ENCODE data around the gene MTG2. TPM values are rescaled to one million over a fixed set of nuclear protein-coding genes. Genes with fewer than 3 reads are reported as not detected.

Gene MTG2
- total and polyA plus RNA-seq, 7 donors: 25.0 to 56.5 (median 40.4) TPM

DNA sequence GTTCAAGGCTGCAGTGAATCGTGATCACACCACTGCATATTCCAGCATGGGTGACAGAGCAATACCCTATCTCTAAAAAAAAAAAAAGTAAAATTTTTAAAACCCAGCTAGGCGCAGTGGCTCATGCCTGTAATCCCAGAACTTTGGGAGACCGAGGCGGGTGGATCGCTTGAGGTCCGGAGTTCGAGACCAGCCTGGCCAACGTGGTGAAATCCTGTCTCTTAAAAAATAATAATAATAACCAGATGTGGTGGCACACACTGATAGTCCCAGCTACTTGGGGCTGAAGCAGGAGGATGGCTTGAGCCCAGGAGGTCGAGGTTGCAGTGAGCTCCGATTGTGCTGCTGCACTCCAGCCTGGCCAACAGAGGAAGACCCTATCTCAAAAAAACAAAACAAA lies 13.5 kb downstream of the MTG2 start:
- H3K36me3 ChIP-seq (ENCODE audit: insufficient read depth in 1 of 2, low read depth in 1 of 2): peaks cover 3 to 80% of the 10 kb centered on the region in 2 donors
- intact Hi-C loops (cut with DNase I): no loop called here
- no peaks in the 10 kb centered on the region for H3K27me3 ChIP-seq (ENCODE audit: insufficient read depth in 3 of 3, low read length in 2 of 3)
- ATAC-seq (no peak), DNase-seq (peak in 1 of 2 donors; percentile 15)
- no peak for TF ChIP-seq CTCF (IDR thresholded peaks at IDR 0.05)
- H3K9me3 ChIP-seq: no peaks in the 10 kb centered on the region
- no peak overlapping the region for H3K4me3 ChIP-seq
- 94 to 97% (median 95%) methylated on average over 10 of the region's 10 CpGs for whole genome bisulfite sequencing, 3 donors
- no peak overlapping the region for H3K27ac ChIP-seq
- H3K4me1 ChIP-seq: no peaks in the 10 kb centered on the region

- H3K36me3 ChIP-seq (ENCODE audit: insufficient read depth in 1 of 2, low read depth in 1 of 2): peaks cover 3 to 89% of the 10 kb centered on the region in 2 donors
- no peaks in the 10 kb centered on the region for H3K9me3 ChIP-seq
- intact Hi-C loops (cut with DNase I): no loop called here
- no peaks in the 10 kb centered on the region for H3K4me1 ChIP-seq
- H3K4me3 ChIP-seq: no peak overlapping the region
- ATAC-seq: no peak
- 83 to 98% (median 95%) methylated on average over 9 of the region's 9 CpGs for WGBS, 3 donors
- no peaks in the 10 kb centered on the region for H3K27me3 ChIP-seq (ENCODE audit: insufficient read depth in 3 of 3, low read length in 2 of 3)
- no peak for DNase-seq
- H3K27ac ChIP-seq: no peak overlapping the region
- no peak for TF ChIP-seq CTCF (IDR thresholded peaks at IDR 0.05)
These were observed 14.5 kb downstream of the MTG2 start for GRCh38 chr20:62197311-62197710.

- no peak for TF ChIP-seq CTCF (IDR thresholded peaks at IDR 0.05)
- intact Hi-C loops (cut with DNase I): no loop called here
- H3K27me3 ChIP-seq (ENCODE audit: insufficient read depth in 3 of 3, low read length in 2 of 3): no peaks in the 10 kb centered on the region
- no peaks in the 10 kb centered on the region for H3K4me1 ChIP-seq
- H3K27ac ChIP-seq: no peak overlapping the region
- no peaks in the 10 kb centered on the region for H3K9me3 ChIP-seq
- WGBS, 3 donors: 92 to 94% (median 92%) methylated on average over 18 of the region's 18 CpGs
- DNase-seq (peak in 1 of 2 donors; percentile 31), ATAC-seq (no peak)
- H3K4me3 ChIP-seq: no peak overlapping the region
- H3K36me3 ChIP-seq (ENCODE audit: insufficient read depth in 1 of 2, low read depth in 1 of 2): peaks cover 3 to 94% of the 10 kb centered on the region in 2 donors
These were observed 15.0 kb downstream of the MTG2 start for GRCh38 chr20:62197801-62198200.

GRCh38 chr20:62198496-62198895 lies 15.7 kb downstream of the MTG2 start:
- Histone ChIP-seq H3K27me3 (ENCODE audit: insufficient read depth in 3 of 3, low read length in 2 of 3) (no peaks in the 10 kb centered on the region), H3K27ac (no peak overlapping the region), H3K36me3 (ENCODE audit: insufficient read depth in 1 of 2, low read depth in 1 of 2) (peaks cover 3 to 95% of the 10 kb centered on the region in 2 donors), H3K9me3 (no peaks in the 10 kb centered on the region), H3K4me1 (no peaks in the 10 kb centered on the region), H3K4me3 (no peak overlapping the region)
- intact Hi-C loops (cut with DNase I): no loop called here
- TF ChIP-seq CTCF (IDR thresholded peaks at IDR 0.05): no peak
- 95% methylated on average over 17 of the region's 17 CpGs for WGBS, 3 donors
- DNase-seq: peak in 1 of 2 donors; percentile 43
- no peak for ATAC-seq

GRCh38 chr20:62198931-62199330 lies 16.1 kb downstream of the MTG2 start:
- Histone ChIP-seq H3K4me1 (no peaks in the 10 kb centered on the region), H3K27ac (no peak overlapping the region), H3K36me3 (ENCODE audit: insufficient read depth in 1 of 2, low read depth in 1 of 2) (peaks cover 3 to 96% of the 10 kb centered on the region in 2 donors), H3K4me3 (no peak overlapping the region), H3K9me3 (no peaks in the 10 kb centered on the region), H3K27me3 (ENCODE audit: insufficient read depth in 3 of 3, low read length in 2 of 3) (no peaks in the 10 kb centered on the region)
- 97 to 98% (median 98%) methylated on average over 18 of the region's 18 CpGs for WGBS, 3 donors
- intact Hi-C loops (cut with DNase I): no loop called here
- ATAC-seq: no peak
- no peak for TF ChIP-seq CTCF (IDR thresholded peaks at IDR 0.05)
- DNase-seq: peak in 1 of 2 donors; percentile 46

Data from psoas muscle (tissue), 8 donors.